ENCODE results near the gene BTBD9. TPM values are rescaled to one million over a fixed set of nuclear protein-coding genes. Genes with fewer than 3 reads are reported as not detected.

The BTBD9 gene
- total and polyA plus RNA-seq, 9 of the 15 experiments (the other 6 are each of a cell fraction or from before 2014, with no cell fraction given) = 0.08 to 1.6 (median 0.58) TPM

- 0% methylated on average over 4 of the region's 4 CpGs for WGBS (ENCODE audit: insufficient coverage, low coverage, missing lambda C conversion rate)
- BruUV-seq (replicated peaks) = no TSS peak
- intact Hi-C loops (cut with micrococcal nuclease) (no loop called here), in situ Hi-C loops (cut with MboI) (no loop called here)
- ATAC-seq = no peak
- Histone ChIP-seq H3K79me2 (ENCODE audit: control insufficient read depth, insufficient read depth, low read length) (no peaks in the 10 kb centered on the region), H3K4me3 (no peak overlapping the region), H3K9ac (ENCODE audit: insufficient read depth in 1 of 2, low read depth in 2 of 2, low read length in 2 of 2) (no peak overlapping the region), H4K20me1 (replicated peaks; ENCODE audit: control insufficient read depth, insufficient read depth, low read length) (no peaks in the 10 kb centered on the region), H3K9me3 (replicated peaks; ENCODE audit: control insufficient read depth, insufficient read depth, low read depth, low read length) (no peaks in the 10 kb centered on the region), H3K27me3 (ENCODE audit: control insufficient read depth in 2 of 2, insufficient read depth in 2 of 2, low read length in 2 of 2) (peaks cover 0 to 7% of the 10 kb centered on the region in 2 experiments; a peak in 1 of 5 replicates), H3K9me1 (ENCODE audit: control insufficient read depth, insufficient read depth, low read length) (no peaks in the 10 kb centered on the region), H2AFZ (ENCODE audit: low read depth, low read length) (no peak overlapping the region), H3K4me2 (ENCODE audit: insufficient read depth, low read length) (no peak overlapping the region), H3K36me3 (ENCODE audit: control insufficient read depth, insufficient read depth, low read length) (no peaks in the 10 kb centered on the region), H3K27ac (ENCODE audit: extremely low read depth, low read depth, low read length) (no peak overlapping the region), H3K4me1 (replicated peaks in 1 of 2; ENCODE audit: control insufficient read depth in 2 of 2, insufficient read depth in 2 of 2, low read length in 2 of 2) (no peaks in the 10 kb centered on the region)
- ChIA-PET POLR2A (interaction anchor here (1.3 kb wide), 1 partner anchor 23 kb away, joined by 3 read pairs; no protein-coding TSS in a partner anchor), CTCF (ENCODE audit: low intra/inter-chr PET ratio) (no interaction called here)
- no peak for TF ChIP-seq ERF (CRISPR knock-in tag; IDR thresholded peaks at IDR 0.05)
- FAIRE-seq = no peak
- no peak for DNase-seq (ENCODE audit: extremely low read depth in 1 of 4, low spot score in 3 of 4)
Measured at GRCh38 chr6:38564301-38564700, 75.4 kb downstream of the BTBD9 start.

DNA sequence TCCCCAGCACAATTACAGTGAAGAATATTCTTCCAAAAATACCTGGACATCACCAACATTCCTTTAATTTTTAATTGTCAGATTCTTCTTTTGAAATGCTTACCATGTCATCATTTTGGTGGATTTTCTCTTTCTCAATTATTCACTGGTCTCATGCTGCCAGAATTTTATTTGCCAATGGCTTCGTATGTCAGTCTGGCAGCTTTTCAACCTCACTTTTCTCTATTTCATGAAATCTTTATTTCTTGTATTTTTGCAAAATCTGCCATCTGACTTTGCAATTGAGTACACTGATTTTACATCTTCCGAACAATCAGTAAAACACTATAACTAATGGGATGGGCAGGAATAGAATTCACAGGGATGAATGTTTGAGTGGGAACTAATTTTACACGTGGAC is 84.1 kb downstream of the BTBD9 start:
- Histone ChIP-seq H2AFZ (ENCODE audit: low read depth, low read length) (no peak overlapping the region), H3K27ac (ENCODE audit: extremely low read depth, low read depth, low read length) (no peak overlapping the region), H3K9me1 (ENCODE audit: control insufficient read depth, insufficient read depth, low read length) (no peaks in the 10 kb centered on the region), H4K20me1 (replicated peaks; ENCODE audit: control insufficient read depth, insufficient read depth, low read length) (no peaks in the 10 kb centered on the region), H3K4me1 (replicated peaks in 1 of 2; ENCODE audit: control insufficient read depth in 2 of 2, insufficient read depth in 2 of 2, low read length in 2 of 2) (no peaks in the 10 kb centered on the region), H3K79me2 (ENCODE audit: control insufficient read depth, insufficient read depth, low read length) (no peaks in the 10 kb centered on the region), H3K36me3 (ENCODE audit: control insufficient read depth, insufficient read depth, low read length) (no peaks in the 10 kb centered on the region), H3K4me2 (ENCODE audit: insufficient read depth, low read length) (no peak overlapping the region), H3K9me3 (replicated peaks; ENCODE audit: control insufficient read depth, insufficient read depth, low read depth, low read length) (no peaks in the 10 kb centered on the region), H3K4me3 (no peak overlapping the region), H3K9ac (ENCODE audit: insufficient read depth in 1 of 2, low read depth in 2 of 2, low read length in 2 of 2) (no peak overlapping the region), H3K27me3 (ENCODE audit: control insufficient read depth in 2 of 2, insufficient read depth in 2 of 2, low read length in 2 of 2) (peaks cover 0 to 5% of the 10 kb centered on the region in 2 experiments; a peak in 2 of 5 replicates)
- in situ Hi-C loops (cut with MboI) = no loop called here
- ChIA-PET CTCF (ENCODE audit: low intra/inter-chr PET ratio) (no interaction called here), POLR2A (no interaction called here)
- no peak for ATAC-seq
- BruUV-seq (replicated peaks) = no TSS peak
- peak; percentile 11 for FAIRE-seq
- no peak for DNase-seq (ENCODE audit: extremely low read depth in 1 of 4, low spot score in 3 of 4)
- 14% methylated on average over 3 of the region's 3 CpGs for WGBS (ENCODE audit: insufficient coverage, low coverage, missing lambda C conversion rate)
- TF ChIP-seq, protein P1, sequence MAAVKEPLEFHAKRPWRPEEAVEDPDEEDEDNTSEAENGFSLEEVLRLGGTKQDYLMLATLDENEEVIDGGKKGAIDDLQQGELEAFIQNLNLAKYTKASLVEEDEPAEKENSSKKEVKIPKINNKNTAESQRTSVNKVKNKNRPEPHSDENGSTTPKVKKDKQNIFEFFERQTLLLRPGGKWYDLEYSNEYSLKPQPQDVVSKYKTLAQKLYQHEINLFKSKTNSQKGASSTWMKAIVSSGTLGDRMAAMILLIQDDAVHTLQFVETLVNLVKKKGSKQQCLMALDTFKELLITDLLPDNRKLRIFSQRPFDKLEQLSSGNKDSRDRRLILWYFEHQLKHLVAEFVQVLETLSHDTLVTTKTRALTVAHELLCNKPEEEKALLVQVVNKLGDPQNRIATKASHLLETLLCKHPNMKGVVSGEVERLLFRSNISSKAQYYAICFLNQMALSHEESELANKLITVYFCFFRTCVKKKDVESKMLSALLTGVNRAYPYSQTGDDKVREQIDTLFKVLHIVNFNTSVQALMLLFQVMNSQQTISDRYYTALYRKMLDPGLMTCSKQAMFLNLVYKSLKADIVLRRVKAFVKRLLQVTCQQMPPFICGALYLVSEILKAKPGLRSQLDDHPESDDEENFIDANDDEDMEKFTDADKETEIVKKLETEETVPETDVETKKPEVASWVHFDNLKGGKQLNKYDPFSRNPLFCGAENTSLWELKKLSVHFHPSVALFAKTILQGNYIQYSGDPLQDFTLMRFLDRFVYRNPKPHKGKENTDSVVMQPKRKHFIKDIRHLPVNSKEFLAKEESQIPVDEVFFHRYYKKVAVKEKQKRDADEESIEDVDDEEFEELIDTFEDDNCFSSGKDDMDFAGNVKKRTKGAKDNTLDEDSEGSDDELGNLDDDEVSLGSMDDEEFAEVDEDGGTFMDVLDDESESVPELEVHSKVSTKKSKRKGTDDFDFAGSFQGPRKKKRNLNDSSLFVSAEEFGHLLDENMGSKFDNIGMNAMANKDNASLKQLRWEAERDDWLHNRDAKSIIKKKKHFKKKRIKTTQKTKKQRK (IDR thresholded peaks at IDR 0.05; ENCODE audit: borderline replicate concordance, low read depth, low read length) = no peak
- TF ChIP-seq ZNF695 (CRISPR knock-in tag; IDR thresholded peaks at IDR 0.05) (no peak), ZNF444 (CRISPR knock-in tag; IDR thresholded peaks at IDR 0.05) (no peak)
- TF ChIP-seq, protein P2, sequence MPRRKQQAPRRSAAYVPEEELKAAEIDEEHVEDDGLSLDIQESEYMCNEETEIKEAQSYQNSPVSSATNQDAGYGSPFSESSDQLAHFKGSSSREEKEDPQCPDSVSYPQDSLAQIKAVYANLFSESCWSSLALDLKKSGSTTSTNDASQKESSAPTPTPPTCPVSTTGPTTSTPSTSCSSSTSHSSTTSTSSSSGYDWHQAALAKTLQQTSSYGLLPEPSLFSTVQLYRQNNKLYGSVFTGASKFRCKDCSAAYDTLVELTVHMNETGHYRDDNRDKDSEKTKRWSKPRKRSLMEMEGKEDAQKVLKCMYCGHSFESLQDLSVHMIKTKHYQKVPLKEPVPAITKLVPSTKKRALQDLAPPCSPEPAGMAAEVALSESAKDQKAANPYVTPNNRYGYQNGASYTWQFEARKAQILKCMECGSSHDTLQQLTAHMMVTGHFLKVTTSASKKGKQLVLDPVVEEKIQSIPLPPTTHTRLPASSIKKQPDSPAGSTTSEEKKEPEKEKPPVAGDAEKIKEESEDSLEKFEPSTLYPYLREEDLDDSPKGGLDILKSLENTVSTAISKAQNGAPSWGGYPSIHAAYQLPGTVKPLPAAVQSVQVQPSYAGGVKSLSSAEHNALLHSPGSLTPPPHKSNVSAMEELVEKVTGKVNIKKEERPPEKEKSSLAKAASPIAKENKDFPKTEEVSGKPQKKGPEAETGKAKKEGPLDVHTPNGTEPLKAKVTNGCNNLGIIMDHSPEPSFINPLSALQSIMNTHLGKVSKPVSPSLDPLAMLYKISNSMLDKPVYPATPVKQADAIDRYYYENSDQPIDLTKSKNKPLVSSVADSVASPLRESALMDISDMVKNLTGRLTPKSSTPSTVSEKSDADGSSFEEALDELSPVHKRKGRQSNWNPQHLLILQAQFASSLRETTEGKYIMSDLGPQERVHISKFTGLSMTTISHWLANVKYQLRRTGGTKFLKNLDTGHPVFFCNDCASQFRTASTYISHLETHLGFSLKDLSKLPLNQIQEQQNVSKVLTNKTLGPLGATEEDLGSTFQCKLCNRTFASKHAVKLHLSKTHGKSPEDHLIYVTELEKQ (CRISPR knock-in tag; IDR thresholded peaks at IDR 0.05) = no peak
- TF ChIP-seq, protein P3, sequence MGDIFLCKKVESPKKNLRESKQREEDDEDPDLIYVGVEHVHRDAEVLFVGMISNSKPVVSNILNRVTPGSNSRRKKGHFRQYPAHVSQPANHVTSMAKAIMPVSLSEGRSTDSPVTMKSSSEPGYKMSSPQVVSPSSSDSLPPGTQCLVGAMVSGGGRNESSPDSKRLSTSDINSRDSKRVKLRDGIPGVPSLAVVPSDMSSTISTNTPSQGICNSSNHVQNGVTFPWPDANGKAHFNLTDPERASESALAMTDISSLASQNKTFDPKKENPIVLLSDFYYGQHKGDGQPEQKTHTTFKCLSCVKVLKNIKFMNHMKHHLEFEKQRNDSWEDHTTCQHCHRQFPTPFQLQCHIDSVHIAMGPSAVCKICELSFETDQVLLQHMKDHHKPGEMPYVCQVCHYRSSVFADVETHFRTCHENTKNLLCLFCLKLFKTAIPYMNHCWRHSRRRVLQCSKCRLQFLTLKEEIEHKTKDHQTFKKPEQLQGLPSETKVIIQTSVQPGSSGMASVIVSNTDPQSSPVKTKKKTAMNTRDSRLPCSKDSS (IDR thresholded peaks at IDR 0.05; ENCODE audit: low read depth, partially characterized antibody) = no peak
- intact Hi-C loops (cut with micrococcal nuclease) = no loop called here
